GM23338 (cell line): Measurements from ENCODE around the gene DPH5. TPM values are rescaled to one million over a fixed set of nuclear protein-coding genes. Genes with fewer than 3 reads are reported as not detected.

Source experiments
- ATAC-seq: fragments of 200-7000 bp; cut with Tn5 transposase; 3 replicates; pipeline ENCODE4 v1.9.1; 2020
- DNase-seq: peaks from one replicate; pipeline ENCODE4 v3.0.0-alpha.2; 2015; ENCODE audit warnings: low spot score
- H2AFZ ChIP-seq: fragments of 200-600 bp; sonication (generic); 2 replicates; pipeline ENCODE4 v1.8.0; 2016; ENCODE audit warnings: antibody characterized with exemption, mild to moderate bottlenecking, moderate library complexity
- H3F3A ChIP-seq: fragments of 200-600 bp; sonication (generic); replicated peaks from 2 replicates; pipeline ENCODE4 v1.8.0; 2017; ENCODE audit warnings: antibody characterized with exemption, mixed run types, low read depth
- H3K27ac ChIP-seq: fragments of 200-600 bp; sonication (generic); 2 replicates; pipeline ENCODE4 v1.6.1; 2016; ENCODE audit warnings: low read depth
- H3K27me3 ChIP-seq: fragments of 200-600 bp; sonication (generic); 2 replicates; pipeline ENCODE4 v1.8.0; 2016; ENCODE audit warnings: mild to moderate bottlenecking, mixed run types, moderate library complexity; ENCODE audit not compliant: insufficient read depth
- H3K36me3 ChIP-seq: fragments of 200-600 bp; sonication (generic); 2 replicates; pipeline ENCODE4 v1.8.0; 2016; ENCODE audit warnings: mild to moderate bottlenecking; ENCODE audit not compliant: insufficient read depth
- H3K4me1 ChIP-seq: fragments of 200-600 bp; sonication (generic); 2 replicates; pipeline ENCODE4 v1.8.0; 2016; ENCODE audit warnings: mild to moderate bottlenecking, moderate library complexity; ENCODE audit not compliant: insufficient read depth
- H3K4me2 ChIP-seq: fragments of 200-600 bp; sonication (generic); 2 replicates; pipeline ENCODE4 v1.7.1; 2017; ENCODE audit warnings: mixed run types
- H3K4me3 ChIP-seq: fragments of 200-600 bp; sonication (generic); 2 replicates; pipeline ENCODE4 v1.6.1; 2016; ENCODE audit warnings: mixed run types
- H3K79me2 ChIP-seq: fragments of 200-600 bp; sonication (generic); replicated peaks from 2 replicates; pipeline ENCODE4 v1.8.0; 2017; ENCODE audit warnings: mild to moderate bottlenecking; ENCODE audit not compliant: insufficient read depth
- H3K9me2 ChIP-seq: fragments of 200-600 bp; sonication (generic); 2 replicates; pipeline ENCODE4 v1.8.0; 2017; ENCODE audit not compliant: insufficient read depth
- H4K20me1 ChIP-seq: fragments of 200-600 bp; sonication (generic); replicated peaks from 2 replicates; pipeline ENCODE4 v1.8.0; 2017; ENCODE audit warnings: mild to moderate bottlenecking; ENCODE audit not compliant: insufficient read depth
- H3K27ac Mint-ChIP-seq: 2 replicates; pipeline ENCODE4 v1.8.0; 2020; ENCODE audit warnings: inconsistent platforms, mild to moderate bottlenecking, moderate library complexity, mixed read lengths
- H3K27me3 Mint-ChIP-seq: 3 replicates; pipeline ENCODE4 v1.8.0; 2022; ENCODE audit warnings: low read depth, mild to moderate bottlenecking, moderate library complexity, mixed read lengths, inconsistent platforms; ENCODE audit not compliant: insufficient read depth, poor library complexity
- H3K36me3 Mint-ChIP-seq: 3 replicates; pipeline ENCODE4 v1.8.0; 2021; ENCODE audit warnings: low read depth, mild to moderate bottlenecking, inconsistent platforms, moderate library complexity, mixed read lengths
- H3K4me1 Mint-ChIP-seq: 3 replicates; pipeline ENCODE4 v1.8.0; 2020; ENCODE audit warnings: mild to moderate bottlenecking, inconsistent platforms, mixed read lengths
- H3K4me3 Mint-ChIP-seq: 3 replicates; pipeline ENCODE4 v1.8.0; 2021; ENCODE audit warnings: moderate library complexity, mild to moderate bottlenecking, inconsistent platforms, mixed read lengths
- H3K9me3 Mint-ChIP-seq: 3 replicates; pipeline ENCODE4 v1.8.0; 2020; ENCODE audit warnings: moderate library complexity, mild to moderate bottlenecking, inconsistent platforms, mixed read lengths
- CREB1 ChIP-seq: fragments of 250-450 bp; sonication (Bioruptor Pico); IDR thresholded peaks from 2 replicates; pipeline ENCODE4 v1.5.0; 2020; ENCODE audit warnings: low read depth, mild to moderate bottlenecking, moderate library complexity
- EZH2 ChIP-seq: fragments of 200-600 bp; sonication (generic); IDR thresholded peaks from one replicate; pipeline ENCODE4 v1.8.0; 2017; ENCODE audit warnings: antibody characterized with exemption, mild to moderate bottlenecking, low read depth; ENCODE audit not compliant: unreplicated experiment
- EZH2phosphoT487 ChIP-seq: fragments of 200-600 bp; sonication (generic); IDR thresholded peaks from one replicate; pipeline ENCODE4 v1.8.1; 2018; ENCODE audit warnings: antibody characterized with exemption; ENCODE audit not compliant: unreplicated experiment
- JUNB ChIP-seq: IDR thresholded peaks from one replicate; pipeline ENCODE4 v1.6.1; 2016; ENCODE audit warnings: antibody characterized with exemption; ENCODE audit not compliant: unreplicated experiment
- NANOG ChIP-seq: IDR thresholded peaks from 2 replicates; pipeline ENCODE4 v1.6.1; 2016; ENCODE audit warnings: antibody characterized with exemption, borderline replicate concordance
- POLR2AphosphoS5 ChIP-seq: IDR thresholded peaks from 2 replicates; pipeline ENCODE4 v1.6.1; 2016; ENCODE audit warnings: antibody characterized with exemption, low read depth
- STAT1 ChIP-seq: IDR thresholded peaks from one replicate; pipeline ENCODE4 v1.6.1; 2016; ENCODE audit warnings: antibody characterized with exemption; ENCODE audit not compliant: unreplicated experiment
- ZNF331 ChIP-seq: fragments of 250-450 bp; sonication (Bioruptor Pico); IDR thresholded peaks from 2 replicates; pipeline ENCODE4 v1.5.0; 2020; ENCODE audit warnings: low read depth, mild to moderate bottlenecking, moderate library complexity
- ZNF462 ChIP-seq: fragments of 250-450 bp; sonication (Bioruptor Pico); IDR thresholded peaks from 2 replicates; pipeline ENCODE4 v1.5.0; 2020; ENCODE audit warnings: mild to moderate bottlenecking, moderate library complexity
- polyA plus RNA-seq: library from polyadenylated mRNA; unstranded; fragments of >200 nt; fragmentation: Nextera tagmentation; extraction: Ambion mirVana; gene quantifications from 2 replicates; pipeline ENCODE4 v1.2.1, GENCODE V29; 2016
- total RNA-seq: library from RNA; depleted of rRNA; stranded (reverse); fragments of >200 nt; shearing (Covaris generic); gene quantifications from 2 replicates; pipeline ENCODE4 v1.2.3, GENCODE V29; 2014
- TF ChIP-seq, protein P1 (sequence below), 2 experiments: fragments of 200-600 bp in 1 of 2; sonication (generic) in 1 of 2; conservative IDR thresholded peaks; 2 replicates each; pipeline versions ENCODE4 v1.5.1 to v1.6.1; 2016 to 2017; ENCODE audit warnings: antibody characterized with exemption in 2 of 2, low read depth in 2 of 2, mild to moderate bottlenecking in 2 of 2, moderate library complexity in 1 of 2
- TF ChIP-seq, protein P2 (sequence below): IDR thresholded peaks from 2 replicates; pipeline ENCODE4 v1.6.1; 2016; ENCODE audit warnings: antibody characterized with exemption

Gene DPH5
- total and polyA plus RNA-seq, 2 experiments from 2014 or later, result 50.6 to 53.5 TPM

DNA sequence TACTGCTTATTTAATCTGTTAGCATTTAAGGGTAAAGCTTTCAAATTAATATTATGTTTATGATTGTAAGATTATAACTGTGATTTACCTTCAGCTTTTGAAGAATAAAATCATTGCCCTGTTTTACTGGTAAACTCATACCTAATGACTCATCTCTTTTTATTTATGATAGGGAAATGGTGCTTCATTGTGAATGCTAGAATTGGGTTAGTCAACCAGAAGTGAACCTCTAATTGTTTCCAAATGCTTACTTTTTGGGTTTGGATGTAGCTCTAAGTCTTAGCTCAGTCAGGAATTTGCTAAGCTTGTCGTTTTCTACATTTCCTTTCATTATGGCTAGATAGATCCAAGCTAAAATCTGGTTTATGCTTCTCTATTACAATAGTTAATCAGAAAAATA, 70.3 kb downstream of the DPH5 start:
- H3F3A ChIP-seq, result no peaks in the 10 kb centered on the region
- no peaks in the 10 kb centered on the region; the same call in 1 of the 2 replicates for H3K79me2 ChIP-seq
- peak overlapping the region; percentile 71; the same call in 1 of the 2 replicates for H3K27ac Mint-ChIP-seq
- no peaks in the 10 kb centered on the region for H3K27me3 ChIP-seq
- no peak overlapping the region for H3K4me3 ChIP-seq
- H3K4me1 Mint-ChIP-seq, result peaks cover 36% of the 10 kb centered on the region
- no peak overlapping the region for H3K4me3 Mint-ChIP-seq
- H4K20me1 ChIP-seq, result no peaks in the 10 kb centered on the region
- no peaks in the 10 kb centered on the region for H3K9me3 Mint-ChIP-seq
- H3K36me3 Mint-ChIP-seq, result peaks cover 17% of the 10 kb centered on the region; the same call in 2 of the 3 replicates
- no peak overlapping the region for H3K27ac ChIP-seq
- DNase-seq (no peak), ATAC-seq (no peak)
- TF ChIP-seq EZH2, result no peak
- TF ChIP-seq JUNB, result no peak
- TF ChIP-seq ZNF462 (CRISPR knock-in tag), result no peak
- no peak for TF ChIP-seq CREB1 (CRISPR knock-in tag)
- TF ChIP-seq EZH2phosphoT487, result no peak
- no peak for TF ChIP-seq ZNF331 (CRISPR knock-in tag)
- no peak for TF ChIP-seq STAT1
- TF ChIP-seq, protein P1, sequence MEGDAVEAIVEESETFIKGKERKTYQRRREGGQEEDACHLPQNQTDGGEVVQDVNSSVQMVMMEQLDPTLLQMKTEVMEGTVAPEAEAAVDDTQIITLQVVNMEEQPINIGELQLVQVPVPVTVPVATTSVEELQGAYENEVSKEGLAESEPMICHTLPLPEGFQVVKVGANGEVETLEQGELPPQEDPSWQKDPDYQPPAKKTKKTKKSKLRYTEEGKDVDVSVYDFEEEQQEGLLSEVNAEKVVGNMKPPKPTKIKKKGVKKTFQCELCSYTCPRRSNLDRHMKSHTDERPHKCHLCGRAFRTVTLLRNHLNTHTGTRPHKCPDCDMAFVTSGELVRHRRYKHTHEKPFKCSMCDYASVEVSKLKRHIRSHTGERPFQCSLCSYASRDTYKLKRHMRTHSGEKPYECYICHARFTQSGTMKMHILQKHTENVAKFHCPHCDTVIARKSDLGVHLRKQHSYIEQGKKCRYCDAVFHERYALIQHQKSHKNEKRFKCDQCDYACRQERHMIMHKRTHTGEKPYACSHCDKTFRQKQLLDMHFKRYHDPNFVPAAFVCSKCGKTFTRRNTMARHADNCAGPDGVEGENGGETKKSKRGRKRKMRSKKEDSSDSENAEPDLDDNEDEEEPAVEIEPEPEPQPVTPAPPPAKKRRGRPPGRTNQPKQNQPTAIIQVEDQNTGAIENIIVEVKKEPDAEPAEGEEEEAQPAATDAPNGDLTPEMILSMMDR (conservative IDR thresholded peaks at IDR 0.05; ENCODE audit: low read depth in 2 of 2), result no peak
- TF ChIP-seq POLR2AphosphoS5, result no peak
- TF ChIP-seq, protein P2, sequence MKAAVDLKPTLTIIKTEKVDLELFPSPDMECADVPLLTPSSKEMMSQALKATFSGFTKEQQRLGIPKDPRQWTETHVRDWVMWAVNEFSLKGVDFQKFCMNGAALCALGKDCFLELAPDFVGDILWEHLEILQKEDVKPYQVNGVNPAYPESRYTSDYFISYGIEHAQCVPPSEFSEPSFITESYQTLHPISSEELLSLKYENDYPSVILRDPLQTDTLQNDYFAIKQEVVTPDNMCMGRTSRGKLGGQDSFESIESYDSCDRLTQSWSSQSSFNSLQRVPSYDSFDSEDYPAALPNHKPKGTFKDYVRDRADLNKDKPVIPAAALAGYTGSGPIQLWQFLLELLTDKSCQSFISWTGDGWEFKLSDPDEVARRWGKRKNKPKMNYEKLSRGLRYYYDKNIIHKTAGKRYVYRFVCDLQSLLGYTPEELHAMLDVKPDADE, result no peak
- no peak for TF ChIP-seq NANOG
- H3K4me1 ChIP-seq, result peaks cover 42% of the 10 kb centered on the region
- no peaks in the 10 kb centered on the region for H3K36me3 ChIP-seq
- no peaks in the 10 kb centered on the region for H3K9me2 ChIP-seq
- no peak overlapping the region for H3K4me2 ChIP-seq
- peaks cover 3% of the 10 kb centered on the region for H3K27me3 Mint-ChIP-seq
- H2AFZ ChIP-seq, result no peak overlapping the region
